NCI-H345 (cell line): ENCODE measurements around the gene CNPY1.
"Not testable (repeated sequence)": the region's sequence is repeated elsewhere in the genome, so short reads cannot be mapped to it uniquely, and the experiment has no call there.

ENCODE experiments used
- DNase-seq: peaks from one replicate; lab custom pipeline; 2025; lab: John Stamatoyannopoulos, UW

CNPY1 gene

DNA sequence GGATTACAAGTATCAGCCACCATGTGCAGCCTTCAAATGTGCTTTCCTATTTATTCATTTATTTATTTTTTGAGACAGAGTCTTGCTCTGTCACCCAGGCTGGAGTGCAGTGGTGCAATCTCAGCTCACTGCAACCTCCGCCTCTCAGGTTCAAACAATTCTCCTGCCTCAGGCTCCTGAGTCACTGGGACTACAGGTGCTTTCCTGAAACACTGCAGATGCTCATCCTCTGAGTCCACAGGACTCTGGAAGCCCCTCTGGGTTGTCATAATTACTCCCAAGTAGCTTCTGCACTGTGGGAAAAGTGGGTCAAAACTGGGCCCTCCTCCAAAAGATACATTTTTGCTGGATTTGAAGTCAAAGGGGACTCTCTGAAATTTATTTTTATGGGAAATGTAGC is at the start of gene CNPY1:
CNPY1 (minus strand) TSS at position 111 of the 400 bp plus-strand sequence. CDS start 630 bp downstream, outside the sequence.
- DNase-seq: not testable (repeated sequence)

DNA sequence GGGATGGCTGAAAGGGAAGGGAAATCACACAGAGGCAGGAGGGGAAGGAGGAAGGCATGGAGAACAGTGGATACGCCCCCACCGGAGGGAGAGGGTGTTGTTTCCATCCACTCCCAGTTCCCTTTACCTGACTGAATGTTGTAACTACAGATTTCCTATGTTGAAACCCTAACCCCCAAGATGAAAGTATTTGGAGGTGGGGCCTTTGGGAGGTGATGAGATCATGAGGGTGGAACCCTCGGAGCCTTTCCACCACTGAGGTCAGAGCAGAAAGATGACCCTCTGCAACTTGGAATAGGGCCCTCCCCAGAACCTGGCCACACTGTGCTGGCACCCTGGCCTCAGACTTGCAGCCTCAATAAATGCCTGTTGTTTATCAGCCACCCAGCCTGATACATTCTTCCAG is 48.6 kb upstream of the CNPY1 start:
- no peak for DNase-seq

DNA sequence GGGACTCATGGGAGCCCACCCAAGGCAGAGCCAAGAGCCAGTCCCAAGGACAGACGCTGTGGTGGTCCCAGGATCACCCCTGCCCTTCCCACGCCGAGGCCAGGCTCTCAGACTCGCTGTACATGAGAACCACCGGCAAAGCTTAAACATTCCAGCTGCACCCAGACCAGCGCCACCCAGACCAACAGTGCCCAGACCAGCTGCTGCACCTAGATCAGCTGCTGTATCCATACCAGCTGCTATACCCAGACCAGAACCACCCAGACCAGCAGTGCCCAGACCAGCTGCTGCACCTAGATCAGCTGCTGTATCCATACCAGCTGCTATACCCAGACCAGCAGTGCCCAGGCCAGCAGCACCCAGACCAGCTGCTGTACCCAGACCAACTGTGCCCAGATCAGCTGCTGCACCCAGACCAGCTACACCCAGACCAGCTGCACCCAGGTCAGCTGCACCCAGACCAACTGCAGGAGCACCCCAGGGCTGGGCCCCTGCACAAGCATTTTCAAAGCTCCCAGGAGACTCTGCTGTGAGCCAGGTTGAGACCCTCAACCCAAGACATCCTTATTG is 47.9 kb upstream of the CNPY1 start:
- DNase-seq: no peak

DNA sequence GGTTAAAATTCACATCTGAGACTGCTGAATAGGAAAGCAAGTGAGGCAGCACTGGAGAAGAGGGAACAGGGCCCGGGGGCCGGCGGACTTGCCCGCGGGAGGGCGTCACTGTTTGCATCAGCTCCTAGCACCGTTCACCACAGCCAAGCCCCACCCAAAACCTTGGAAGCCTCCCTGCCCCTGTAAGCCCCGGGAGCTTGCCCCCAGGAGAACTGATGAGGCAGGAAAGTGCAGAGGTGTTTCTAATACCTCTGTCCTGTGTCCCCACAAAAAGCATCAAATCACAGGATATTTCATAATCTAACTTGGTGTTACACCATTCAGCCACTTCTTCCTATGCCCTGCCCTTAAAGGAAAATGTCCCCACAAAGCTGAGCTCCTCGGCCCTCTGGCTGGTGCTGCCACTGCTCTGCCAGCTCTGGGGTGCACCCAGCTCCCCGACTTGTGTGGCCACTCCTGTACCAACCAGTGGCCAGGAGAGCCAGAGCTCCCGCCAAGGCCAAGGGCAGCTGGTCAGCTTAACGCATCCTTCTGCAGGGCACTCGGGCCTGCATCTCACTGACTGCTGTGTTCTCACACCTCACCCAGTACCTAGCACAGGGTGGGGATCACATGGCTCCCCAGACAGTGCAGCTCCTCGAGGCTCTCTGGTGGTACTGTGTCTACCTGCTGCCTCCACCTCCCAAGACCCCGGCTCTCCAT is 47.3 kb upstream of the CNPY1 start:
- DNase-seq: no peak

DNA sequence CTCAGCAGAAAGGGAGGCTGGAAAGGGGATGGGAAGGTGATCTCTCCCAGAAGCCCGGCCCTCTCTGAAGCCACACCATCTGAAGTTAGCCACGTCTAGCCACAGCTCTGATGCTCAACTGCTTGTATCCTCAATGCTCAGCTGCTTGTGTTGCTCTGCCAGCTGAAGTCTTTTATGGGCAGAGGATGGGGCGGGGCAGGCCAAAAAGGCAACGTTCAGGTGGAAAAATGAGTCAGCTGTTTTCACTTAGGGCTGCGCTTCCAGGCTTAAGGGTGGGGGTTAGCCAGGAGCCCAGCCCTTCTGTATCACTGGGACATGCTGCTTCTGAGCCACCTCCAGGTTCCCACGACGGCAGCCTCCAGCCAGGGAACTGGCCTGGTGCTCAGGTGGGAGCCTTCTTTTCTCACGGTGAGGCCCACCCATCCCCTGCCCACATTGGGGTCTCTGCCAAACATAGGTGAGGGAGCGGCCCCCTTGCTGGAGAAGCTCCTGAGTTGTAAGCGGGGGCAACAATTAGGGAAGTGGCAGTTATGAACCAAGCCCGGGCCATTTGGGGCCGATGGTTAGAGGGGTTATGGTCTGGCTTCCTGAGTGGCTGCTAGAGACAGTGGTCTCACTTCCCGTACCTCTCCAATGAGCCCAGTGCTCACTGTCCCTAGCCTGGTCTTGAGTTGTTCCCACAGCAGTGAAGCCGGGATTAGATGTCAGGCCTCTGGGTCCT is 44.9 kb upstream of the CNPY1 start:
- DNase-seq: no peak

DNA sequence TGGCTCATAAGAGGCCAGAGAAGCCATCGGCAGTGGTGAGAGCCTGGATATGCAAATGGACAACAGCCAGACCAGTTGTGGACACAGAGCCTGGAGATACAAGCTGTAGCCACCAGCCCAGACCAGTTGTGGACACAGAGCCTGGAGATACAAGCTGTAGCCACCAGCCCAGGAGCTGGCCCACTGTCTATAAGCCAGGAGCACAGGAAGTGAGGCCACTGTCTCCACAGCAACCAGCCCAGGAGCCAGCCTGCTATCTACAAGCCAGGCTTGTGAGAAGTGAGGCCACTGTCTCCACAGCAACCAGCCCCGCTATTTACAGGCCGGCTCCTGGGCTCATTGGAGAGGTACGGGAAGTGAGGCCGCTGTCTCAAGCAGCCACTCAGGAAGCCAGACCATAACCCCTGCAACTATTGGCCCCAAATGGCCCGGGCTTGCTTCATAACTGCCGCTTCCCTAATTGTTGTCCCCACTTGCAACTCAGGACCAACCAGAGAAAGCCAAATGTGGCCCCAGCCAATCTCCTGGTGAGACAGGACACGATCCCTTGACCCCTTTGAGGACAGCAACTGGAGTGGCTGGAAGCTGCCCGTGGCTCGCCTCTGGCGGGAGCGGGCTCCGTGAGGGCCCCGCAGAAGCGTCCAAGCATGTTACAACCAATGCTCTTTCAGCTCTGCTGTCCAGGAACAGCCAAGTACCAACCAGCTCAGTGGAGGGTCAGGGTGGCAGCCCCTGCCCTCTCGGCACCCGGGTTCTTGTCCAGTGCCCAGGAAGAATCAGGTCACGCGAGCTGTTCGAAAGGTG is 44.1 kb upstream of the CNPY1 start:
- peak; percentile 41 for DNase-seq

DNA sequence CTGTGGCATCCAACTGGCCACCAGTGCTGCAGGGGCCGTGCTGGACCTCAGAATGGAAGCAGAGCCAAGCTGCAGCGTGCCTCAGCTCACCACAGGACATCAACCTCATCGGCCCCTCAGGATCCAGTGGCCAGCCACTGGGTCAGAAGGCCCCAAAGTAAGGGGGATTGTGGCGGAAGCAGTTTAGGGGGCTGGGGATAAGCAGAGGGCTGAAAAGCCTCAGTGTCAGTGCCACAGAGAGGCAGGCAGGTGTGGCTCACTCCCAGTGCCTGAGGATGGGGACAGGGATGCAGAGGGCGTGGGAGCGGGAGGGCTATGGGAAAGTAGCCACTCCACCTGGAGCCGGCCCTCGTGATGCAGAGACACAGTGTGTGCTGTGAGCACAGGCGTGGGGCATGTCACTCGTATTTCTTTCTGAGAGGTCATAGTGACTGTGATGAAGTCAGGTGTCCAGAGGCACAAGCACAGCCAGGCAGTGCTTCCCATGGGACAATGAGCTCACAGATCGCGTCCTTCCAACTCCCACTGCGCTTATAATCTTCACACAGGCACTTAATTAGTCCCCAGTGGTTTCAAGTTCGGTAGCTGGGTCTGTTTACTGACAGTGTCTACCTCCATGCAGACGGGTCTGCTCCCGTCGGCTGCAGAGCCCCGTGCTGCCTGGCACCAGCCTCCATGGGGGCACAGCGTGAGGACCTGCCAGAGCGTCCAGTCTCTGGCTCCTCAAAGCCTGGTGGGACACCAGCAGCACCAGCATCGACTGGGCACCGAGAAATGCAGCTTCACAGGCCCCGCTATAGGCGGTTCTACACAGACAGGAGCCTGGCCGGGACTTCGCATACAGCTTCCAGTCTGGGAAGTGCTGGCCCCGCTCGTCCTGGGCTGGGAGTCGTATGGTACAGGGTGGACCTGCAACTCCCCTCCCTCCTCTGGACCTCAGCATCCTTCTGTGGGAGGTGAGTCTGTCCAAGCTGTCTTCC is 42.9 kb upstream of the CNPY1 start:
- DNase-seq: no peak

DNA sequence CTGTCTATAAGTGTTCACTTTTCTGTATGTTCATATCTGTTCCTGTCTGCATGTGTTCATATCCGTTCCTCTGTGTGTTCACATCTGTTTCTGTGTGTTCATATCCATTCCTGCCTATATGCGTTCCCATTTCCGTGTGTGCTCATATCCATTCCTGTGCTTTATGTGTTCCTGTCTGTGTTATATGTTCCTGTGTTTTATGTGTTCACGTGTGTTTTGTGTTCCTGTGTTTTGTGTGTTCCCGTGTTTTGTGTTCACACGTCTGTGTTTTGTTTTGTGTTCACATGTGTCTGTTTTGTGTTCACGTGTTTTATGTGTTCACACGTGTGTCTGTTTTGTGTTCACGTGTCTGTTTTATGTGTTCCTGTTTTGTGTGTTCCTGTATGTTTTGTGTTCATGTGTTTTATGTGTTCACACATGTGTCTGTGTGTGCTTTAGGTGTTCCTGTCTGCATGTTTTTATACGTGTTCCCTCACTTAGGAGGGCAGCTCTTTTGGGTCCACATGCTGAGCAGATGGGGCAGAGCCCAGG is 42.2 kb upstream of the CNPY1 start:
- no peak for DNase-seq

DNA sequence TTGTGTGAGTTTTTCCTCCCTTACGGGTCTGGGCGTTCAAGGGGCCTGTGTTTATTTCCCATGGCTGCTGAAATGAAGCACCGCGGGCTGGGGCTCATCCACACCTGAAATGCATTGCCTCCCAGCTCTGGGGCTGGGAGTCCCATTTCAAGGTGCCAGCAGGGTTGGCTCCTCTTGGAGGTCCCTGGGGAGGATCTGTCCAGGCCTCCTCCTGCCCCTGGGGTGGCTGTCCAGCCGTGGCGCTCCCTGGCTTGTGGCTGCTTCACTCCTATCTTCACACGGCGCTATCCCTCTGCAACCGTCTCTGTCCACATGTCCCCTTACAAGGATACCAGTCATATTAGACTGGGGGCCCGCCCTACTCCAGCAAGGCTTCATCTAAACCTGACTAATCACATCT is 41.1 kb upstream of the CNPY1 start:
- DNase-seq: no peak

GRCh38 chr7:155586843-155587440 is 40.6 kb upstream of the CNPY1 start:
- no peak for DNase-seq

GRCh38 chr7:155585951-155586350 is 39.6 kb upstream of the CNPY1 start:
- DNase-seq: no peak

DNA sequence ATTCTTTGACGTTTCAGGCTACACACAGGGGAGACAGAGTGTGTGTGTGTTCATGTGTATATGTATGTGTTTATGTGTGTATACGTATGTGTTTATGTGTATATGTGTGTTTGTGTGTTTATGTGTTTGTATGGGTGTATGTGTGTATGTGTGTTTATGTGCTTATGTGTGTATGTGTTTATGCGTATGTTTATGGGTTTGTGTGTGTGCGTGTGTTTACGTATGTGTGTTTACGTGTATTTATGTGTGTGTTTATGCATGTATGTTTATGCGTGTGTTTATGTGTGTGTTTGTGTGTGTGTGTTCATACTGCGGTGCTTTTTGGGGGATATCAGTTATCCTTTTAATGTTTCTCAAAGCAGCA is 39.2 kb upstream of the CNPY1 start:
- no peak for DNase-seq

DNA sequence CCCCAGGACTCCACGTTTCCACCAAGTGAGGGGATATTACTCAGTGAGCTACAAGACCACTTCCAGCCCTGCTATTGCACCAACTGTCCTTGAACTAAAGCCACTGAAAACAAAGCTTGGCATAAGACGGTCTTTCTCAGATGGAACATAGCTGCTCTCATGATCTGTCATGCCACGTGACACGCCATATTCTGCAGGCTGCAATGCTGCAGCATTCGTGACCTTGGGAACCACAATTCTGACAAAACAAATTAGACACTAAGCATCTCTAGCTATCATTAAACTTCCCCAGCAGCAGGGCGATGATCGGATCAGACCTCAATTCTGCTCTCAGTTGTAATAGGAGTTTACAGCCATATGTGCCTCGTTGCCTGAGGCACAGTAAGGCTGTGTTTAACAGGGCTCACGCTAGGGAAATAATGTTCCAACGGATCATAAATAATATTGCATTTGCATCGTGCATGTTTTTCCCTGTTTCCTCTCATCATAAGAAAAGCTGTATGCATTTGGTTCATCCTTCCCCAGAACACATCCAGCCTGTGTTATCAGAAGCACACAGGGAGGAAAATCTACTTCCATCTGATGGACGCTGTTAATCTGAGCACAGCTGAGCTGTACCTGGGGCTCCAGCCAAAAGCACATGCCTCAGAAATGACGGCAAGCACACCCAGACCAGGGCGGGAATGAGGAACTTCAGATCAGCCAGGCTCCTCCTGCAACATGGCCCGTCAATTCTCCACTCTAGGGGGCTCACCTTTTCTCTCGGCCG is 38.6 kb upstream of the CNPY1 start:
- DNase-seq: no peak

GRCh38 chr7:155584261-155584660 is 37.9 kb upstream of the CNPY1 start:
- DNase-seq: no peak

DNA sequence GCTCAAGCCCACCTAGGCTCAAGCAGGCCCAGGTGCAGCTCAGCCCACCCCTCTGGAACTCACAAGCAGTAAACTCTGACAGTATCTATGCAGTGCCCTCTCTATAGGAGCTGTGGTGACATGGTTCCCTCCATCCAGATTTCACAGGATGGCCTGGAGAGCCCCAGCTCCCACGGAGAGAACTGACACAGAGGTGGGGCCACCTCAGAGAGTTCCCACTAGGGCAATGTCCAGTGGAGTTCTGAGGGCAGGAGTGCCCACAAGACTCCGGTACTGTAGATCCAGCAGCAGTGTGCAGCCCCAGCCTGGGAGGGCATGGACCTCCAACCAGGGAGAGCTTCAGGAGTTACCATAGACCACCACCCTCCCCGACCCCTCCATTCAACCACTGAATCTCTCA is 37.3 kb upstream of the CNPY1 start:
- no peak for DNase-seq

GRCh38 chr7:155581954-155582353 is 35.6 kb upstream of the CNPY1 start:
- no peak for DNase-seq

GRCh38 chr7:155581107-155581830 is 34.9 kb upstream of the CNPY1 start:
- no peak for DNase-seq

DNA sequence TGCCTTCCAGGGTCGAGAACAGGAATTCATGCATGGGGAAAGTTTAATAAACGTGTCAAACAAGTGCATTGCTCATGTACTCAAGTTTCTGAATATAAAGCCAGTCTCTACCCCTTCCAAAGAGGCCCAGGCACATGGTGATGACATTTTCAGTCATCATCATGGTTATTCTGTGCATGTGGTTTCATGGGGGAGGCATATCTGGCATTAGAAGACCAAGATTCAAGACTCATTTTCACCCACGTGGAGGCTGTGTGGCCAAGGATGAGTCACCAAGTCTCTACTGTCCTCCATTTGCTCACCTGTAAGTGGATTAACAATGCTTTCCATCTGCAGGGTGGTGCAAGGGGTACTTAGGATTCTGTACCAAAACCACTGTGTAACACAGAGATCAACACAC is 34.0 kb upstream of the CNPY1 start:
- DNase-seq: no peak

GRCh38 chr7:155579565-155579964 is 33.2 kb upstream of the CNPY1 start:
- DNase-seq: no peak
